HCT116 (cell line): ENCODE measurements around the gene MED25. TPM values are rescaled to one million over a fixed set of nuclear protein-coding genes. Genes with fewer than 3 reads are reported as not detected.

ENCODE experiments used
- ELF1 ChIP-seq: IDR thresholded peaks from 2 replicates; pipeline ENCODE4 v1.6.1; 2012; ENCODE audit warnings: low read depth, borderline replicate concordance
- EZH2 ChIP-seq: fragments of 200-600 bp; sonication (generic); IDR thresholded peaks from 2 replicates; pipeline ENCODE4 v1.6.1; 2017; ENCODE audit warnings: antibody characterized with exemption, mixed run types
- JUND ChIP-seq: IDR thresholded peaks from 2 replicates; pipeline ENCODE4 v1.6.1; 2012
- POLR2AphosphoS5 ChIP-seq: IDR thresholded peaks from 2 replicates; pipeline ENCODE4 v1.6.1; 2011; ENCODE audit warnings: mild to moderate bottlenecking, low read depth, low read length, moderate library complexity
- RAD21 ChIP-seq: IDR thresholded peaks from 2 replicates; pipeline ENCODE4 v1.6.1; 2012; ENCODE audit warnings: low read depth, mild to moderate bottlenecking
- ZFX ChIP-seq: fragments of 450-650 bp; IDR thresholded peaks from 2 replicates; pipeline ENCODE4 v1.6.1; 2017
- total RNA-seq: library from RNA; stranded (reverse); gene quantifications from one replicate; pipeline ENCODE4 v1.2.1, GENCODE V29; 2021; ENCODE audit not compliant: unreplicated experiment
- TF ChIP-seq, protein P1 (sequence below): IDR thresholded peaks from 2 replicates; pipeline ENCODE4 v1.6.1; 2012
- TF ChIP-seq, protein P2 (sequence below), 3 experiments: fragments of 200-600 bp in 1 of 3; sonication (generic) in 1 of 3; IDR thresholded peaks in 2 of 3; conservative IDR thresholded peaks in 1 of 3; 2 replicates each; pipeline ENCODE4 v1.5.1; 2012 to 2017; ENCODE audit warnings: low read depth in 2 of 3, low read length in 2 of 3, antibody characterized with exemption in 1 of 3, borderline replicate concordance in 1 of 3, control low read depth in 1 of 3, mild to moderate bottlenecking in 1 of 3, mixed read lengths in 1 of 3, mixed run types in 1 of 3, moderate library complexity in 1 of 3; ENCODE audit not compliant: insufficient read depth in 1 of 3
- TF ChIP-seq, protein P3 (sequence below): IDR thresholded peaks from 2 replicates; pipeline ENCODE4 v1.6.1; 2011; ENCODE audit warnings: mild to moderate bottlenecking, low read length, moderate library complexity; ENCODE audit not compliant: insufficient replicate concordance; ENCODE audit errors: extremely low read depth

MED25 gene
- total RNA-seq, 1 experiment from 2014 or later, result 77.7 TPM

DNA sequence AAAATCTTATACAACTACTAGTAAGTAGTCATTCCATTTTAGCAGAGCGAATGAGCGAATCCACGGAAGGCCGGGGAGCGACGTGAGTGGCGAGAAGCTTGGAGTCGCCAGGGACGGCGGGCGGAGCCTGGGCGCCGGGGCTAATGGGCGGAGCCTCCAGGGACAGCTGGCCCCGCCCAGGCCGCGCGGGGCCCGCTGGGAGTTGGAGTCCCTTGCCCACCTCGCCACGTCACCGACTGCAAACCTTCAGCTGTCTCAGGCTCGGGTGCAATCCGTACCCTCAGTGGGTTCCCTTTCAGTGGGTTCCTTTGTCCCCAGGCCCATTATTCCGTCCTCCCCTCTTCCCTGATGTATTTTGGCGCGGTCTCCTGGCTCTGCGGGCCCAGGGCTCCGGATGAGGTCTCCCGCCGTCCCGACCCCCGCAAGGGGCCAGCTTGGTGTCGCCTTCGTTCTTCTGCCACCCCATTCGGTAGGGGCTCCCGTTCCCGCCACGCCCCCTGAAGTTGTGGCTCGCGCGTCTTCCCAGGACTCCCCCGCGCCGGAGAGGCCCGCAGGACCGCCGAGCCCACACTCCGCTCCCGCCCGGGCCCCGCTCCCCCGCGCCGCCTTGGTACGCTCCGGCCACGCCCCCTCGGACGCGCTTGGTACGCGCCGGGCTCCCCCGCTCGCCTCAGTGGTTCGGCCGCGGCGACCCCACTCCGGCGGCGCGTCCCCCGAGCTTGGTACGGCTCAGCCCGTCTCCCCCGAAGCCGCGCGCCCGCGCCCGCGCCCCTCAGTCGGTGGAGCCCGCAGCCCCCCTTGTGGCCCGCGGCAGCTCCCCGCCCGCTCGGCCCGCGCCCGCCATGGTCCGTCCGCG, 32.6 kb downstream of the MED25 start, which contains the start of gene PTOV1 (continued):
- no peak for TF ChIP-seq EZH2
- TF ChIP-seq, protein P1, sequence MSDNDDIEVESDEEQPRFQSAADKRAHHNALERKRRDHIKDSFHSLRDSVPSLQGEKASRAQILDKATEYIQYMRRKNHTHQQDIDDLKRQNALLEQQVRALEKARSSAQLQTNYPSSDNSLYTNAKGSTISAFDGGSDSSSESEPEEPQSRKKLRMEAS, result peak; percentile 73; the same call in 1 of the 2 replicates
- TF ChIP-seq, protein P2, sequence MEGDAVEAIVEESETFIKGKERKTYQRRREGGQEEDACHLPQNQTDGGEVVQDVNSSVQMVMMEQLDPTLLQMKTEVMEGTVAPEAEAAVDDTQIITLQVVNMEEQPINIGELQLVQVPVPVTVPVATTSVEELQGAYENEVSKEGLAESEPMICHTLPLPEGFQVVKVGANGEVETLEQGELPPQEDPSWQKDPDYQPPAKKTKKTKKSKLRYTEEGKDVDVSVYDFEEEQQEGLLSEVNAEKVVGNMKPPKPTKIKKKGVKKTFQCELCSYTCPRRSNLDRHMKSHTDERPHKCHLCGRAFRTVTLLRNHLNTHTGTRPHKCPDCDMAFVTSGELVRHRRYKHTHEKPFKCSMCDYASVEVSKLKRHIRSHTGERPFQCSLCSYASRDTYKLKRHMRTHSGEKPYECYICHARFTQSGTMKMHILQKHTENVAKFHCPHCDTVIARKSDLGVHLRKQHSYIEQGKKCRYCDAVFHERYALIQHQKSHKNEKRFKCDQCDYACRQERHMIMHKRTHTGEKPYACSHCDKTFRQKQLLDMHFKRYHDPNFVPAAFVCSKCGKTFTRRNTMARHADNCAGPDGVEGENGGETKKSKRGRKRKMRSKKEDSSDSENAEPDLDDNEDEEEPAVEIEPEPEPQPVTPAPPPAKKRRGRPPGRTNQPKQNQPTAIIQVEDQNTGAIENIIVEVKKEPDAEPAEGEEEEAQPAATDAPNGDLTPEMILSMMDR (IDR thresholded peaks at IDR 0.05 in 2 of 3, conservative IDR thresholded peaks at IDR 0.05 in 1 of 3; ENCODE audit: borderline replicate concordance in 1 of 3, insufficient read depth in 1 of 3, low read depth in 2 of 3, low read length in 2 of 3), result no peak
- no peak; the same call in none of the 2 replicates for TF ChIP-seq JUND
- peak; percentile 68; the same call in 1 of the 2 replicates for TF ChIP-seq POLR2AphosphoS5
- TF ChIP-seq RAD21, result no peak
- peak; percentile 93; the same call in 1 of the 2 replicates for TF ChIP-seq ZFX
- TF ChIP-seq, protein P3, sequence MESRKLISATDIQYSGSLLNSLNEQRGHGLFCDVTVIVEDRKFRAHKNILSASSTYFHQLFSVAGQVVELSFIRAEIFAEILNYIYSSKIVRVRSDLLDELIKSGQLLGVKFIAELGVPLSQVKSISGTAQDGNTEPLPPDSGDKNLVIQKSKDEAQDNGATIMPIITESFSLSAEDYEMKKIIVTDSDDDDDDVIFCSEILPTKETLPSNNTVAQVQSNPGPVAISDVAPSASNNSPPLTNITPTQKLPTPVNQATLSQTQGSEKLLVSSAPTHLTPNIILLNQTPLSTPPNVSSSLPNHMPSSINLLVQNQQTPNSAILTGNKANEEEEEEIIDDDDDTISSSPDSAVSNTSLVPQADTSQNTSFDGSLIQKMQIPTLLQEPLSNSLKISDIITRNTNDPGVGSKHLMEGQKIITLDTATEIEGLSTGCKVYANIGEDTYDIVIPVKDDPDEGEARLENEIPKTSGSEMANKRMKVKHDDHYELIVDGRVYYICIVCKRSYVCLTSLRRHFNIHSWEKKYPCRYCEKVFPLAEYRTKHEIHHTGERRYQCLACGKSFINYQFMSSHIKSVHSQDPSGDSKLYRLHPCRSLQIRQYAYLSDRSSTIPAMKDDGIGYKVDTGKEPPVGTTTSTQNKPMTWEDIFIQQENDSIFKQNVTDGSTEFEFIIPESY, result no peak
- TF ChIP-seq ELF1, result no peak
- TF ChIP-seq, all 23 proteins: peak for 9
